Activated T-cell treated with anti-CD3 and anti-CD28 coated beads for 1 hour (primary cell): ENCODE measurements around the gene SRP19.
"Not testable (repeated sequence)": the region's sequence is repeated elsewhere in the genome, so short reads cannot be mapped to it uniquely, and the experiment has no call there.

Experiments used
- DNase-seq: peaks from one replicate; pipeline ENCODE4 v3.0.0-alpha.2; 2020; ENCODE audit warnings: low read depth

Gene SRP19

DNA sequence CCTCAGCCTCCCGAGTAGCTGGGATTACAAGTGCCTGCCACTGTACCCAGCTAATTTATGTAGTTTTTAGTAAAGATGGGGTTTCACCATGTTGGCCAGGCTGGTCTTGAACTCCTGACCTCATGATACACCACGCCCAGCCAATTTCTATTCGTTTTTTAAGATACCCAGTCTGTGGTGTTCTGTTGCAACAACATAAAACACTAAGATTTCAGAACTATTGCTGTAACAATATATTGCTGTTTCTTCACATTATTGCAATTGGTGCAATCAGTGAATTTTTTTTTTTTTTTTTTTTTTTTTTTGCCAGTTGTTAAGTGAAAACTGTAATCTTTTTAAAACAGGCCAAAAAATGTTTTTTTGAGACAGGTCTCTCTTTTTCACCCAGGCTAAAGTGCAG lies 9.9 kb downstream of the SRP19 start:
- DNase-seq = no peak

DNA sequence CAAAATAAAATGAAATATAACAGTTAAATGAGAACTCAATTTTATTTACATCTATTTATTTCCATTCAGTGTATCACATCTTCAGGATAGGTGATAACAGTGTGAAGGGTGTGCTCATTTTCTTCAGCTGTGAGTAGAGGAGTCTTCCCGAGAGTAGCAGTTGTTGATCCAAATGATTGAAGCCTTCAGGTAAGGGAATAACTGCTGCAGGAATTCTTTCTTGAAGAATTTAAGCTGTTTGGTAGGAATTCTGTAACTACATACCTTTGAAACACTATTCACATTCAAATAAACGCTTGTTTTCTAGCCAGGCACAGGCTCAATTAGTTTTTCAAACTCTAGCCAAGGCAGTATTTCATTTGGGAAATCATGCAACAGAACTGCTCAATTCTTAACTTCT lies 15.3 kb downstream of the SRP19 start:
- no peak for DNase-seq

DNA sequence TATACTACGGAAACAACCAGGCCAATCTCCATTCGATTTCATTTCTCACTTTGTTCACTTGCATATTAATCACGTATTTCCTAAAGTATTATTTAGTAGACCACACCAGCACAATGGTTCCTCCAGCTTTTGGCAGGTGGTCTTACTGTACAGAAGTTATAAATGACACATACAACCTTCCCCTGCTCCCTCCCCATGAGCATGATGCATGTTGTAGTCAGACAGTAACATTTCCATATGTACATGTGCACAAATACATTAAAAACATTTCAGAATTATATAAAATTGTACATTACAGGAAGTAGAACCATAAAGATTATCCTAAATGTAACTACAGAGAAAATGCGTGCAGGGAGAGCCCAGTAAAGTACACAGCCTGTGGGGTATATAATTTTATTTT lies 17.0 kb downstream of the SRP19 start:
- no peak for DNase-seq

DNA sequence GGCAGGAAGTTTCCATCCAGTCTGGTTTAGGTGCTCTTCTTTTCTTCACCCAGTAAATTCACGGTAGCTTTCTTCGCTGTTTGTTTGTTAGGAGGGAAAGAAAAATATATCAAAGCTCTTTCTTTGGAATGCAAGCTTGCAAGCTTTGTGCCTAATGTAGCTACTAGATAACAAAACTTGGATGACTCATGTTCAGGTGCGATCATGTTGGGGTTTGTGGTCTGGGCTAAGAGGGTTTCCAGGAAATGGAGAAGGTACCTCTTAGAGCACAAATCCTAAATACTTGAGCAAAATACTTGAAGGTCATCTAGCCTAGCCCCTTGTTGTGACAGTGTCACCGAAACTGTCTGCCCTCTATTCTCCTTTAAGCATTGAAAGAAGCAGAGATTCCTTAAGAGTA lies 17.7 kb downstream of the SRP19 start:
- DNase-seq = peak; percentile 12

DNA sequence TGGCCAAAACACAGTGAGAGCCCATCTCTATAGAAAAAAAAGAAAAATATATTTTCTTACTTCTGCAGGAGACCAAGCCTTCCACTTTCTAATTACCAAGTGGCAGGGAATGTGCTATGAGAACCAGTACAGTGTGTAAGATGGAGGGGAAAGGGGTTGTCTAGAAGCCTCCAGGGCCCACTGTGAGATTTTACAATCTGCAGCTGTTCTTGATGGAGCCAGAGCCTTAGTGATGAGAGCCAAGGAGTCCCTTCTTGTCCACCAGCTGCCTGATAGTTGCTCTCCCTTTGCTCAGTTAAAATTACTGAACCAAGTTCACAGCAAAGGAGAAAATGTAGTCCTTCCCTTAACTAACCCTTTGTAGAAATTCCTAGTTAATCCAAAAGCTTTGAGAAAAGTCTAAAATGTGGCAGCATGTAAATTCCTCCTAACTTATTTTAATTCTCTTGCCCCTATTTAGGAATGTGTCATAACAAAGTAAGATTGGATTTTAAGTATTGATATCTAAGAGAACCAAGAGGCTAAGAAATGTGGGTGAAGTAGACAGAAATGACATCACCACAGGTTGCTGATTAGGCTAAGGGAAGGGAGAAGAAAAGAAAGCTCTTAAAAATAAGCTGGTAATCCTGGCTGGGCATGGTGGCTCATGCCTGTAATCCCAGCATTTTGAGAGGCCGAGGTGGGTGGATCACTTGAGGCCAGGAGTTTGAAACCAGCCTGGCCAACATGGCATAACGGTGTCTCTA lies 19.3 kb downstream of the SRP19 start:
- no peak for DNase-seq

DNA sequence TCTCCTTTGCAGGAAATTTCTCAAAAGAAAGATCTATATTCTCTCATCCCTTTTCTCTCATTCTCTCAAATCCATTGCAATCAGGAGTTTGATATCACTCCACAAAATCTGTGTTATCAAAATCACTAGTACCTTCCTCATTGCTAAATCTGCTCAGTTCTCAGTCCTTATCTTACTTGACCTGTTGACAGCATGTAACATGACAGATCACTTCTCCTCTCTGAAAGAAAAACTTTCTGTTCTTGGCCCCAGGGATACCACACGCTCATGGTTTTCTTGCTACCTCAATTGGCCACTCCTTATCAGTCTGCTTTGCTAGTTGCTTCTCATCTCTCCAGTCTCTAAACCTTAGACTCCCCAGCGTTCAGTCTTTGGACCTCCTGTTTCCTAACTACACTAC lies 22.1 kb downstream of the SRP19 start:
- DNase-seq = no peak

DNA sequence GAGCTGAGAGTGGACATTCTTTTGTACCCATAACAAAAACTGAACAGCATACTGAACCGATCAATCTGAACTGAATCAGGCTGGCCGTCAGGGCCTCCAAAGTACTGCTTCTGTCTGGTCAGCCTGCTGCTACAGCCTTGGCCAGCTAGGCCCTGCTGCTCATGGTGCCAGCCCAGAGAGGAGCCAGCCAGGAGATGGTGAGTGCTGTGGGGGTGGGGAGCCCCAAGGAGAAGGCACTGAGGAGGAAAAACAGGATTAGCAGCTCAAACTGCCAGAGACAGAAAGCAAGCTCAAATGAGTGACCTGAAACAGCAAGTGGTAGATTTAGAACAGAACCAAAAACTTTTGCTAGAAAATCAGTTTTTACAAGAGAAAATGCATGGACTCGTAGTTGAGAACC lies 23.9 kb downstream of the SRP19 start:
- no peak for DNase-seq

DNA sequence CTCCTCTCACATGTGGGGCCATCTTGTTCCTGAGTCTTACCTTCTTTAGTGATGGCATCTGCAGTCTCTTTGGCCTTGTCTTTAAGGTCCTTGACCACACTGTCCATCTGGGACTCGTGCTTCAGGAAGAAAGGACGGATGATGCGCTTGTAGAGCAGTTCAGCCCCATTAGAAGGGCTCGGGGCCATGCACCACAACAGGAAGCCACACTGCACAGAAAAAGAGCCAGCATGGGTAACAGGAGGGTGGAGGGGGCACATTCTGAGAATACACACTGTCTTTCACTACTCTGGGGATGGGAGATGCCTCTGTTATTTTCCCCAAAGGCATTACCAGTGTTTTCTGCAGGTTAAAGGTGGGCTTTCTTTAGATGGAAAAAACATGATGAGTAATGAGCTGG lies 25.9 kb downstream of the SRP19 start:
- no peak for DNase-seq

DNA sequence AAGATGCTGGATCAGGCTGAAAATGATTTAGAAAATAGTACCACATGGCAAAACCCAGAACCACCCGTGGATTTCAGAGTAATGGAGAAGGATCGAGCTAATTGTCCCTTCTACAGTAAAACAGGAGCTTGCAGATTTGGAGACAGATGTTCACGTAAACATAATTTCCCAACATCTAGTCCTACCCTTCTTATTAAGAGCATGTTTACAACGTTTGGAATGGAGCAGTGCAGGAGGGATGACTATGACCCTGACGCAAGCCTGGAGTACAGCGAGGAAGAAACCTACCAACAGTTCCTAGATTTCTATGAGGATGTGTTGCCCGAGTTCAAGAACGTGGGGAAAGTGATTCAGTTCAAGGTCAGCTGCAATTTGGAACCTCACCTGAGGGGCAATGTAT lies 31.0 kb downstream of the SRP19 start:
- not testable (repeated sequence) for DNase-seq

DNA sequence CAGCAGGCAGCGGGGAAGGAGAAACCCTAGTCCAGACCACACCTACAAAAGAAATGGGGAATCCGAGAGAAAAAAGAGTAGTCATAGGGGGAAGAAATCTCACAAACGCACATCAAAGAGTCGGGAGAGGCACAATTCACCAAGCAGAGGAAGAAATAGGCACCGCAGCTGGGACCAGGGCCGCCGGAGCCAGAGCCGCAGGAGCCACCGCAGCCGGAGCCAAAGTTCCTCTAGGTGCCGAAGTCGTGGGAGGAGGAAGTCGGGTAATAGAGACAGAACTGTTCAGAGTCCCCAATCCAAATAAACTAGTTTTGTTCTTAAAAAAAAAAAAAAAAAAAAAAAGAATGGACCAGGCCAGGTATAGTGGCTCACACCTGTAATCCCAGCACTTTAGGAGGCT lies 31.7 kb downstream of the SRP19 start:
- no peak for DNase-seq

DNA sequence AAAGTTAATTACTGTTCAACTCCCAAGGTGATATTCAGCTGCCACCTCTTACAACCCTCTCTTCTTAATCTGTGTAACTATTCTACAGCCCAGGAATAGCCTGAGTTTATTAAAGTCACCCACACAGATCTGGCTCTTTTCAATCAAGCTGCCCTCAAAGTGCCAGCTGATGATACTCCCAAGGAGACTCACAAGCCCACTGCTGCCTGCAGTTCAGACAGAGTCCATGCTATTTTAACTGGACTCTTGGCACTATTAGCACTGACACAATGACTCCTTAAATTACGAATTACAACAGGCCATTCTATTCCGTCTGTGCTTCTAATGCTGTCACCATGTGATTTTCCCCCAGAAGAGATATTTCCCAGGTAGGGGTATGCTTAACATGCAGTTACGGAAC lies 34.6 kb downstream of the SRP19 start:
- no peak for DNase-seq

DNA sequence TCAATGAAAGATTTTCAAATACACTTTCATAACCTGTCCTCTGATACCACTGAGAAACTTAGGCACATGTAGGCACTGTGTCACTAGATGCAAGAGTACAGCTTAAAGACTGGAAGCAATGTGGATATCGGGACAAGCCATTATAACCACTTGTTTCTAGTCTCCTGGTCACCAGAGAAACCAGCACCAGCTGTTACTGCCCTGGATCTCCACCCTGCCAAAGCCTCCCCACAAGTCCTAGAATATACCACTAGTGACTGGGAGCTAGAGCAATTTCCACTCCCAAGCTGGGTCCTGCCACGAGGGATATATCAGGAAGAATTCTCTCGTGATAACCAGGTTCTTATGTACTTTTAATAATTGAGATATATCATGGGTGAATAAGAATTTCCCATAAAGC lies 41.5 kb downstream of the SRP19 start:
- DNase-seq = no peak

DNA sequence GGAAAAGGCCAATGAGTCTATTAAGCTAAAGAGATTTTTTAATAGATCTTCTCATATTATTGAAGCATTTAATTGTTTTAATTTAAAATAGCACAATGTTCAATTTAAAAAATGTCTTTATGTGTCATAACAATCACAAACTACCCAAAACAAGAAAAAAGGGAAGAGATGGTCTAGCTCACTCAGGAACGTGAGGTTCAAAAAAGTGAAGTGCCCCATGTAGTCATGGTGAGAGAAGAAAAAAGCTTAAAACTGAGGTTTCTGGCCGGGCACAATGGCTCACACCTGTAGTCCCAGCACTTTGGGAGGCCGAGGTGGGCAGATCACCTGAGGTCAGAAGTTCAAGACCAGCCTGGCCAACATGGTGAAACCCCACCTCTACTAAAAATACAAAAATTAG lies 43.9 kb downstream of the SRP19 start:
- not testable (repeated sequence) for DNase-seq

DNA sequence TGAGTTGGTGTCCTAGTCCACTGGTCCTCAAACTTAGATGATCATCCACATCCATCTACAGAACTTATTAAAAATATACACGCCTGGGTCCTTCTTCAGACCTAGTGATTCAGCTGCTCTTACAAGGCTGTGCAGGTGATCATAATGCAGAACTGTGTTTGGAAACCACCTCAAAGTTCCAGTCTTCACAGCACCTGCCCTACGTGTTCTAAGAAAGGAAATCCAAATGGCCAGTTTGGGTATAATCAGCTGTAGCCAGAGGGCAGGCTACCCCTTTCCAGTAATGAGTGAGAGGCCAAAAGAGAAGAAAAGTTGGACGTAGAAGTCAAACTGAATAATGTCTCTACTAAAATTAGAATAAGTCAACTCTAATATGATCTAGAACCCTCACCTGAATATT lies 45.5 kb downstream of the SRP19 start:
- DNase-seq = no peak

DNA sequence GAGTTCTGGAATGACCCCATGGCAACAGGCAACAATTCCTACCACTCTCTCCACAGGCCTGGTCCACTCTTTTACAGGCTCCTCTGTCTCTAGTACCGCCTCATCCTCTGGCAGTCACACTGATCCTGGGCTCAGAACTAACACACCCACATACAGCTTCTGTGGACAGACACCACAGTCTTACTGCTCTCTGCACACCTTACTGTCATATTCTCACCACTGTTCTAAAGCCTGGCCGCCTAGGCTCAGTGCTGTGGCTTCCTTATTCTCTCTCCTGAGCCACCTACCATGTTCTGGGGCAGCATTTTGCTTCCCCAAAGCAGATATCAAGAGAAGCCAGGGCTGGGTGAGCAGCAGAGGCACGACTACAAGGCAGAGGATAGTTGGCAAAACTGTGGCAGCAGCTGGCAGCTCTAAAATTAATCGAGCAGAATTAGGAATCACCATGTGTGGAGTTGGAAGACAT lies 46.1 kb downstream of the SRP19 start:
- no peak for DNase-seq

DNA sequence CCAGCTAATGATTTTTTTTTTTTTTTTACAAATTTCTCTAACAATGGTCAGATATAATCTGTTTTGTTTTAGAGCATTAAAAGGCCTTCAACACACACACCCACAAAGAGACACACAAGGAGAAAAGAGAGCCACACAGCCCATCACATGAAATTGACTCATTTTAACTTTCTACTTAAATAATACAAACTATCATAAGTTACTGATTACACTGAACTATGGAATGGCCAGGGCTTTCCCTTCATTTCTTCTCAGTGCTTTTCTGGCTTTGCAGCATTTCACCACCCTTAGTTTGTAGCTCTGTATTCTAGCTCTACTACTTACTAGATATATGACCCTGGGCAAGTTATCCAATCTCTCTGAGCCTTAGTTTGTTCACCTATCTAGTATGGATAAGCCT lies 47.8 kb downstream of the SRP19 start:
- DNase-seq = no peak

DNA sequence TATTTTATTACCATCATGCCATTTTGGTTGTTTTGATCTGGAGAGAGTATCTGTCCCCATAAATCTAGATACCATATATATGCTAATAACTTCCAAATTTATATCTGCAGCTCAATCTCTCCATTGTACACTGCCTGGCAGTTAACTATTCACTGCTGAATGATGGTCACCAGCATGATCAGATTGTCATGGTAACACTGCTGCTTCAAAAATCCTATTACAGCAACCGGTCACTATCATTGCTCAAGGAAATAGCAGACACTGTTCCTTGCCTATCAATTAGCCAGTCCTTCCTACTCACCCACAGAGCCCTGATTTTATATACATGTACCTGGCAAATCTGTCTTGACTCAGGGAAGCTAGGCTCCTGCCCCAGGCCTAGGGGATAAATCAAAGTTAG lies 49.4 kb downstream of the SRP19 start:
- no peak for DNase-seq

DNA sequence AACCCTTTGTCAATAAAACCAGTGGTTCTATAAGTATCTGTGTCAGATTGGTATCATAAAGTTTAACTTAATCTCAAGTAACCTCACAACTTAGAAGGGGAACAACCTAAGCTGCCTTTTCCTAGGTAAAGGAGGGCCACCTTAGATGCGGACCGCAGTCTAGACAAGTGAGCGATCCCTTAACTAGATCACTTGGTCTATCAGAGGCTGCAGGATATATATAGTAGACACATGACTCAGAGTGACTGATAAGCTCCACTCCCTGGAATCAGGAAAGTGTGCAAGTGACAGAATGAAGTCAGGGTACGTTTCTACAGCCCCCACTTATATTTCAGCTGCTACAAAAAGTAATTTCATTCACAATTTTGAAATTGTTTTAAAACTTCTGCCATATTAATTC lies 53.5 kb downstream of the SRP19 start:
- DNase-seq = no peak

DNA sequence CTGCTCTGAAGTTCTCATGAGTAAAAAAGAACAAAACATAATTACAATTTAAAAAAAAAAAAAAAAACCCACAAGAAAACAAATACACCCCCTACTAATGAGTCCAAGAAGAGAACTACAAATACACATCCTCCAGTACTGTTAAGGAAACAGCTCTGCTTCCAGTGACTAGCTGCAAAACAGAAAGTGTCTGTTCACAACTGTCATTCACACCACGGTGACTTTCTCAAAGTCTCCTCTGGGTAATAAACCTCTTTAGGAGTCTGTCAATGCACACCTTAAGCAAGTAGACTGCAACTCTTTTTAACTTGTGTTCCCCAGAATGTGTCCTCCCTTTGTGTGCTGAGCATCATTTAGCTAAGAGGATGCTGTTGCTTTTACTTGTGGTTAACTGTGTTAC lies 54.7 kb downstream of the SRP19 start:
- no peak for DNase-seq

DNA sequence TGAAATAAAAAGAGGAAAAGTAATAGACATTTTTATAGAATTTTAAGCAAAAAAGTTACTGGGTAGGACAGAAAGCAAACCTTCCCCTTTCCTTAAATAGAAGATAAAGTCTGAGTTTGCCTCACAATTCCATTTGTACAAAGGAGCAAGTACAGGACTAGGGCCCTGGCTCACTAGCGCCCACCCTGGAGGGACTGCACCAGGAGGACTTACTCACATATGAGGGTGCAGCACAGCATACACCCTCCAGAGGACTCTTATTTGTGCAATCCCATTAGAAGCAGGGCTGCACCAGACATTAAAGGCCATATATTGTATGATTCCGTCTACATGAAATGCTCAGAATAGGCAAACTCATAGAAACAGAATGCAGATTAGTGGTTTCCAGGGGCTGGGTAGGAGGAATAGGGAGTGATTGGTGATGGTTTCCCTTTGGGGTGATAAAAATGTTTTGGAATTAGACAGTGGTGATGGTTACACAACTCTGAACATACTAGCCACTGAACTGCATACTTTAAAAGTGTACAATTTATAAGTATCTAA lies 56.4 kb downstream of the SRP19 start:
- DNase-seq = no peak

DNA sequence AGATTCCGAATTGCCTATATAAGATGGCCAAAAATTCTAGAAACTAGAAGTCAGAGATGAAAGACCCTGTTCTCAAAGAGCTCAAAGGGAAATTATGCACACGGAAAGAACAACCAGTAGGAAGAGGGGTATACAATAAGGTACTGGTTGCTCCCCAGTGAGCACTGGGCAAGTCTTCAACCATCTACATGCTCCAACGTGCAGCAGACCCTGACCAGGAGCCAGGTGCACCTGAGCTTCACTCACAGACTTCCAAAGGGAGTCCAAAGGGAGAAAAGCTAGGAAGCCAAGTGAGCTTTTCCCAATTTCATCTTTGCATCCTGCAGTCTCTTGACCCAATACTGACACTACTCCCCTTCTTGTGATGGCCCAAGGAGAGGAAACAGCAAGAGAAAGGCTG lies 57.0 kb downstream of the SRP19 start:
- no peak for DNase-seq

DNA sequence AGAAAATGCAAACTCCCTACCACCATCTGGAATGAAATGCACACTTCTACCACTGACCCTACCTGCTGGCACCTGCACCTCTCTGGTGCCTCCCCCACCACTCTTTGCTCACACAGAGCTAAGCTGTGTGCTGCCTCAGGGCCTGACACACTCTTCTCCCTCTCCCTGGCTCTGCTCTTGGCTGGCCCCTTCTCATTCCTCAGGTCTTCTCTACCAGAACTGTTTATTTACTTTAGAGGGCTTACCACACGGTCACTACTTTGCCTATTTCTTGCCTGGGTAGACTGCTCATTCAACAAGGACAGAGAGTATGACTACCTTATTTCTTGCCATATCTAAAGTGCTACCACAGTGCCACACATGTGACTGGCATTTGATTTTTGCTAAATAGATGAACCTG lies 57.6 kb downstream of the SRP19 start:
- no peak for DNase-seq
